Osteocyte (in vitro differentiated cells): ENCODE measurements around the gene CARD6. TPM values are rescaled to one million over a fixed set of nuclear protein-coding genes. Genes with fewer than 3 reads are reported as not detected.

Experiments
- DNase-seq: peaks from one replicate; pipeline ENCODE4 v3.0.0; 2021; ENCODE audit warnings: mixed read lengths; ENCODE audit not compliant: unreplicated experiment; ENCODE audit errors: extremely low spot score
- H3K27ac Mint-ChIP-seq: one replicate; pipeline ENCODE4 v1.8.0; 2021; ENCODE audit warnings: mild to moderate bottlenecking, mixed read lengths; ENCODE audit not compliant: unreplicated experiment
- H3K27me3 Mint-ChIP-seq: one replicate; pipeline ENCODE4 v1.8.0; 2021; ENCODE audit warnings: mixed read lengths; ENCODE audit not compliant: unreplicated experiment
- H3K36me3 Mint-ChIP-seq: one replicate; pipeline ENCODE4 v1.8.0; 2021; ENCODE audit warnings: mixed read lengths; ENCODE audit not compliant: unreplicated experiment
- H3K4me1 Mint-ChIP-seq: one replicate; pipeline ENCODE4 v1.8.0; 2021; ENCODE audit warnings: mixed read lengths; ENCODE audit not compliant: unreplicated experiment
- H3K4me3 Mint-ChIP-seq: one replicate; pipeline ENCODE4 v1.8.0; 2021; ENCODE audit warnings: mild to moderate bottlenecking, moderate library complexity, mixed read lengths; ENCODE audit not compliant: unreplicated experiment
- H3K9me3 Mint-ChIP-seq: one replicate; pipeline ENCODE4 v1.8.0; 2021; ENCODE audit warnings: mixed read lengths; ENCODE audit not compliant: unreplicated experiment
- CTCF ChIP-seq: fragments of 200-600 bp; sonication (generic); IDR thresholded peaks from 2 replicates; pipeline ENCODE4 v1.5.0; 2021; ENCODE audit warnings: antibody characterized with exemption, mild to moderate bottlenecking, moderate library complexity
- total RNA-seq: library from RNA; stranded (reverse); gene quantifications from 2 replicates; pipeline ENCODE4 v1.2.1, GENCODE V29; 2021

CARD6 gene
- total RNA-seq, 1 donor from 2014 or later, result 1.1 TPM

GRCh38 chr5:40834391-40834848 is 6.7 kb upstream of the CARD6 start:
- H3K9me3 Mint-ChIP-seq, result no peaks in the 10 kb centered on the region
- no peak for TF ChIP-seq CTCF
- H3K27ac Mint-ChIP-seq, result peak overlapping the region; percentile 98
- peak overlapping the region; percentile 98 for H3K4me3 Mint-ChIP-seq
- no peak for DNase-seq
- peaks cover 37% of the 10 kb centered on the region for H3K4me1 Mint-ChIP-seq
- peaks cover 35% of the 10 kb centered on the region for H3K36me3 Mint-ChIP-seq
- peaks cover 2% of the 10 kb centered on the region for H3K27me3 Mint-ChIP-seq

DNA sequence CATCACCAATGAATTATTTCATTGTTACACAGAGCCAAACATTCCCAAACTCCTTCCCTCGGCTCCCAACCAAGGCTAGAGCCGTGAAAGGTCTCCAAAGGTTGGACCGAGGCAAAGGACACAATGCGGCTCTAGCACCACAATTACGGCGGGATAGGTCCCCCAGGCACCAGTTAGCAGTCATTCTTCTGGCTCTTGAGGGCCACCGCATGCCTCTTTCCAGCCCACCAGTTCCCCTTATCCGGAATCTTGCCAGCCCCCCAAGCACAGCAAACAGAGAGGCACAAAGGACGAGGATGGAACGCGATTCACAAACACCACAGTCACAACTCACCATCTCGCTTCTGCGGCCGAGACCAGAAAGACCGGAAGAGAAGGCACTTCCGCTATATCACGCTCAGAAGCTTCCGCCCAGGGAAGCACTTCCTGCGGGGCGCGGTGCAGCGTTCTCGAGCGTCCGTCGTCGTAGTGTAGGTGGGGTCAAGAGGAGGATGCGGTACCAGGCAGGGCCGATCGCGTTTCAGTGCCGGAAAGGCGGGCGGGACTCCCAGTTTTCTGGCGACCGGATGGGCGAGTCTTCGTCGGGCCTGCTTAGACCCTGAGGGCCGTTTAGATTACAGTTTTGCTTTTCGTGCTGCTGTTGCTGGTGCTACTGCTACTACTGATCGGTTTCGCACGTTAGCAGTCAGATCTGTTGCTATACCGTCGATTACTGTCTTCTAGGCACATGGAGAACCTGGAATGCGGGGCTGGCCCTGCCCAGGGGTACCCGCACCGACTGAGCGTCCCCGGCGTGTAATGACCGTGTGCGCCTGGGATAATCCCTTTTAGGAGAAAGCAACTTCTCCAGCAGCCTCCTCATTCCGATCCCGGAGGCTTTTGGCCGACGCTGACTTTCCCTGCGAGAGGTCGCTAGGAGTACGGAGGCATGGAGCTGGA is 6.0 kb upstream of the CARD6 start, which contains the start of gene RPL37:
TSS of gene RPL37 (minus strand) at position 374 of the 939 bp plus-strand sequence. CDS start at position 337, 37 bp downstream.
- peak within 1 kb of the TSS; percentile 98 for H3K4me3 Mint-ChIP-seq
- H3K4me1 Mint-ChIP-seq, result peaks cover 37% of the 10 kb centered on the region
- peak within 1 kb of the TSS; percentile 98 for H3K27ac Mint-ChIP-seq
- H3K9me3 Mint-ChIP-seq, result no peaks in the 10 kb centered on the region
- peaks cover 30% of the 10 kb centered on the region for H3K36me3 Mint-ChIP-seq
- TF ChIP-seq CTCF, result no peak
- DNase-seq, result peak; percentile 97
- H3K27me3 Mint-ChIP-seq, result peaks cover 2% of the 10 kb centered on the region

GRCh38 chr5:40838086-40838485 is 3.1 kb upstream of the CARD6 start:
- Mint-ChIP-seq H3K4me3 (no peak overlapping the region), H3K27ac (no peak overlapping the region)

DNA sequence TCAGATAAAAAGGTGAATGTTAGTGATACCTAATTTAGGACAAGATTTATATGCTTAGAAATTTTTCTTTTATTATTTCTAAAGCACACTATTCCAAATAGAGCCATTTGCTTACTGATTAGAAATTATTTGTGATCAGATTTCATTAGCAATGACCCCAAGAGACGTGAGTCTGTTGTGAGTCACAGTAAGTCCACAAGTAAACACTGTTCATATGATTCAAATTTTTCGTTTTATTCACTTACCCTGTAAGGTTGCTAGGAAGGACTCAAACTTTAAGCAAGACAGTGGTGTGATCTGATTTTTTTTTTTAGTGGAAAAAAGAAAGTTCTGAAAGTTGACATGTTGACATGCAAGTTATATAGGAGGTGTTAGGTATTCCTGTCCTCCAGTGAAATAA is 1.2 kb downstream of the CARD6 start:
- no peak overlapping the region for H3K27ac Mint-ChIP-seq
- H3K27me3 Mint-ChIP-seq, result peaks cover 46% of the 10 kb centered on the region
- no peaks in the 10 kb centered on the region for H3K36me3 Mint-ChIP-seq
- TF ChIP-seq CTCF, result no peak
- peaks cover 8% of the 10 kb centered on the region for H3K4me1 Mint-ChIP-seq
- no peak overlapping the region for H3K4me3 Mint-ChIP-seq
- no peak for DNase-seq
- H3K9me3 Mint-ChIP-seq, result no peaks in the 10 kb centered on the region

More at GRCh38 chr5:40838086-40838485, 3.1 kb upstream of the CARD6 start:
- Mint-ChIP-seq H3K4me1 (peaks cover 32% of the 10 kb centered on the region), H3K9me3 (no peaks in the 10 kb centered on the region), H3K27me3 (peaks cover 22% of the 10 kb centered on the region), H3K36me3 (peaks cover 12% of the 10 kb centered on the region)
- no peak for DNase-seq
- no peak for TF ChIP-seq CTCF

- H3K9me3 Mint-ChIP-seq, result no peaks in the 10 kb centered on the region
- peaks cover 8% of the 10 kb centered on the region for H3K4me1 Mint-ChIP-seq
- H3K4me3 Mint-ChIP-seq, result no peak overlapping the region
- H3K27me3 Mint-ChIP-seq, result peaks cover 63% of the 10 kb centered on the region
- no peak overlapping the region for H3K27ac Mint-ChIP-seq
- H3K36me3 Mint-ChIP-seq, result no peaks in the 10 kb centered on the region
- TF ChIP-seq CTCF, result no peak
- no peak for DNase-seq
These were observed 3.4 kb downstream of the CARD6 start for GRCh38 chr5:40844565-40844964.
